Fibroblast of the aortic adventitia (primary cell): Measurements from ENCODE around the gene GCNT2. TPM values are rescaled to one million over a fixed set of nuclear protein-coding genes. Genes with fewer than 3 reads are reported as not detected.

Source experiments
- DNase-seq: peaks from one replicate; pipeline ENCODE4 v3.0.0-alpha.2; 2010; ENCODE audit warnings: low read depth
- H3K4me3 ChIP-seq: 2 replicates; pipeline ENCODE4 v1.5.1; 2011; ENCODE audit warnings: low read depth, mild to moderate bottlenecking, control low read depth, low read length, moderate library complexity
- CTCF ChIP-seq: IDR thresholded peaks from 2 replicates; pipeline ENCODE4 v1.5.1; 2011; ENCODE audit warnings: mild to moderate bottlenecking, low read length, control low read depth, inconsistent platforms; ENCODE audit not compliant: insufficient read depth
- total RNA-seq: library from RNA; depleted of rRNA; stranded (reverse); fragments of >200 nt; gene quantifications from 2 replicates; pipeline ENCODE4 v1.2.3, GENCODE V29; 2012; ENCODE audit warnings: low replicate concordance

Gene GCNT2
- total RNA-seq, 1 donor, result 2.5 TPM

DNA sequence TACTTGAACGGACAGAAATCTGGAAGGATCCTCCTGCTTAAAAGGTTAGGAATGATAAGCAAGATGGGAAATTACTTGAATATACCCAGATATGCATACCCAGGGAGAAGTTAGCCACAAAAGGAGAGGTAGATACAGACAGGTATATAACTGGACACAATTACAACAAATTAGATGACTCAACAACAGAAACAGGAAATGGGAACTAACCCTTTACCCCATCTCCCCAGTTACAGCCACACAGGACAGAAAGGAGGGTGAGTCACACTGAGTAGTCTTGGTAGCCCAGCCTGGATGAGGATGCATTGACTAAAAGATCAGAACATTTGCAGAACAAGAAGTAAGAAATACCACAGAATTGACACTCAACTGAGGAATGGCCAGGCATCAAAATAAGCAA is 112.1 kb downstream of the GCNT2 start:
- peak; percentile 73 for DNase-seq
- TF ChIP-seq CTCF, result no peak
- H3K4me3 ChIP-seq, result no peak overlapping the region

GRCh38 chr6:10640412-10640811 is 119.3 kb downstream of the GCNT2 start:
- no peak for TF ChIP-seq CTCF
- no peak for DNase-seq
- H3K4me3 ChIP-seq, result no peak overlapping the region

- no peak for TF ChIP-seq CTCF
- no peak for DNase-seq
- no peak overlapping the region for H3K4me3 ChIP-seq
Measured at GRCh38 chr6:10641528-10641927, 120.4 kb downstream of the GCNT2 start.

DNA sequence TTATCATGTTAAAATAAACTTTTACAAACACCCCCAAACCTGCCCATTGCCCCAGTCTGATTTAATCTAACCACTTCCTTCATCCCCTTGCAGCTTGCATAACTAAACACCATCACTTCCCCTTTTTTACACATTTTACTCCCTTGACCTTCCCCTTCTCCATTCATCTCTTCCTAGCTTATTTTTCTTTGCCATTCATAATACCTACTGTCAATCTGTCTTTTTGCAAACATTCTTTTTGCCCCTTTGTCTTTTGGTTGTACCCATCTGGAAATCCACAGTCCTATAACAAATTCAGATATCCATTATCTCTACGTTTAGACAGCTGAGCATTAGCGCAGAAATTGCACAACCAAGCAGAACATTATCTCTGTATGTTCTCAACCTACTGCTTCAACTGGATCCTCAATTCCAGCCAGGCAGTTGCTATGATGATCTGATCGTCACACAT is 122.1 kb downstream of the GCNT2 start:
- no peak overlapping the region for H3K4me3 ChIP-seq
- DNase-seq, result no peak
- TF ChIP-seq CTCF, result no peak

GRCh38 chr6:10644225-10644624 is 123.1 kb downstream of the GCNT2 start:
- no peak for TF ChIP-seq CTCF
- no peak for DNase-seq
- H3K4me3 ChIP-seq, result no peak overlapping the region

- H3K4me3 ChIP-seq, result no peak overlapping the region
- no peak for TF ChIP-seq CTCF
- no peak for DNase-seq
Measured at GRCh38 chr6:10655508-10656055, 134.4 kb downstream of the GCNT2 start.
